RWPE2 (cell line): ENCODE results near the gene SPAAR.
"Not testable (repeated sequence)": the region's sequence is repeated elsewhere in the genome, so short reads cannot be mapped to it uniquely, and the experiment has no call there.

ENCODE experiments used
- ATAC-seq: fragments of 200-7000 bp; cut with Tn5 transposase; 3 replicates; pipeline ENCODE4 v1.9.1; 2021; ENCODE audit warnings: low read depth
- DNase-seq: peaks from one replicate; pipeline ENCODE4 v3.0.0-alpha.2; 2020; ENCODE audit warnings: low spot score
- H3K27ac ChIP-seq: fragments of 450-650 bp; 2 replicates; pipeline ENCODE4 v1.5.1; 2017; ENCODE audit warnings: mild to moderate bottlenecking; ENCODE audit not compliant: poor library complexity, severe bottlenecking
- H3K27me3 ChIP-seq: fragments of 250-450 bp; sonication (Bioruptor Pico); 2 replicates; pipeline ENCODE4 v1.5.1; 2021; ENCODE audit warnings: mild to moderate bottlenecking, moderate library complexity; ENCODE audit not compliant: insufficient read depth, poor library complexity, severe bottlenecking
- H3K36me3 ChIP-seq: fragments of 250-450 bp; sonication (Bioruptor Pico); 2 replicates; pipeline ENCODE4 v1.5.1; 2020; ENCODE audit warnings: low read depth, mild to moderate bottlenecking, moderate library complexity
- H3K4me1 ChIP-seq: fragments of 250-450 bp; sonication (Bioruptor Pico); 2 replicates; pipeline ENCODE4 v1.5.1; 2021; ENCODE audit warnings: mild to moderate bottlenecking, moderate library complexity; ENCODE audit not compliant: insufficient read depth, poor library complexity, severe bottlenecking
- H3K4me3 ChIP-seq: fragments of 250-450 bp; sonication (Bioruptor Pico); 2 replicates; pipeline ENCODE4 v1.5.1; 2021; ENCODE audit warnings: mild to moderate bottlenecking, moderate library complexity; ENCODE audit not compliant: severe bottlenecking
- H3K9me3 ChIP-seq: fragments of 250-450 bp; sonication (Bioruptor Pico); 2 replicates; pipeline ENCODE4 v1.5.1; 2021; ENCODE audit warnings: mild to moderate bottlenecking, moderate library complexity; ENCODE audit not compliant: severe bottlenecking
- CTCF ChIP-seq: fragments of 450-650 bp; IDR thresholded peaks from one replicate; pipeline ENCODE4 v1.5.1; 2017; ENCODE audit warnings: mild to moderate bottlenecking, moderate library complexity; ENCODE audit not compliant: poor library complexity, severe bottlenecking

SPAAR gene

GRCh38 chr9:35909687-35910612, 660 bp downstream of the SPAAR start:
- Histone ChIP-seq H3K27me3 (no peaks in the 10 kb centered on the region), H3K4me1 (peaks cover 44% of the 10 kb centered on the region), H3K4me3 (no peak overlapping the region), H3K36me3 (no peaks in the 10 kb centered on the region), H3K27ac (peak overlapping the region; percentile 99), H3K9me3 (no peaks in the 10 kb centered on the region)
- no peak for TF ChIP-seq CTCF
- no peak for DNase-seq
- no peak for ATAC-seq

- H3K9me3 ChIP-seq, result no peaks in the 10 kb centered on the region
- no peaks in the 10 kb centered on the region for H3K27me3 ChIP-seq
- peak; percentile 4; the same call in 2 of the 3 replicates for ATAC-seq
- peaks cover 37% of the 10 kb centered on the region for H3K4me1 ChIP-seq
- TF ChIP-seq CTCF, result peak; percentile 95
- DNase-seq, result no peak
- H3K4me3 ChIP-seq, result no peak overlapping the region
- peak overlapping the region; percentile 99 for H3K27ac ChIP-seq
- H3K36me3 ChIP-seq, result no peaks in the 10 kb centered on the region
Measured at GRCh38 chr9:35910613-35911359, 1.5 kb downstream of the SPAAR start.

- no peak overlapping the region for H3K4me3 ChIP-seq
- no peak overlapping the region for H3K27ac ChIP-seq
- H3K36me3 ChIP-seq, result no peaks in the 10 kb centered on the region
- H3K27me3 ChIP-seq, result no peaks in the 10 kb centered on the region
- H3K9me3 ChIP-seq, result no peaks in the 10 kb centered on the region
- ATAC-seq (no peak), DNase-seq (no peak)
- TF ChIP-seq CTCF, result no peak
- H3K4me1 ChIP-seq, result peaks cover 29% of the 10 kb centered on the region
Measured at GRCh38 chr9:35911690-35912089, 2.4 kb downstream of the SPAAR start.

GRCh38 chr9:35912791-35913400, 3.6 kb downstream of the SPAAR start:
- no peaks in the 10 kb centered on the region for H3K27me3 ChIP-seq
- H3K9me3 ChIP-seq, result no peaks in the 10 kb centered on the region
- peaks cover 18% of the 10 kb centered on the region for H3K4me1 ChIP-seq
- H3K36me3 ChIP-seq, result no peaks in the 10 kb centered on the region
- DNase-seq (no peak), ATAC-seq (no peak)
- no peak overlapping the region for H3K4me3 ChIP-seq
- no peak overlapping the region for H3K27ac ChIP-seq
- TF ChIP-seq CTCF, result no peak

- not testable (repeated sequence) for H3K27ac ChIP-seq, DNase-seq, H3K4me3 ChIP-seq, H3K27me3 ChIP-seq, ATAC-seq, H3K9me3 ChIP-seq, H3K36me3 ChIP-seq
- H3K4me1 ChIP-seq, result peaks cover 13% of the 10 kb centered on the region
Measured at GRCh38 chr9:35913429-35913828, 4.1 kb downstream of the SPAAR start.
